ENCODE results near the gene AOPEP. TPM values are rescaled to one million over a fixed set of nuclear protein-coding genes. Genes with fewer than 3 reads are reported as not detected.

The AOPEP gene
- total RNA-seq, 4 donors from 2014 or later = 18.8 to 81.0 (median 32.1) TPM

- TF ChIP-seq, protein P1, sequence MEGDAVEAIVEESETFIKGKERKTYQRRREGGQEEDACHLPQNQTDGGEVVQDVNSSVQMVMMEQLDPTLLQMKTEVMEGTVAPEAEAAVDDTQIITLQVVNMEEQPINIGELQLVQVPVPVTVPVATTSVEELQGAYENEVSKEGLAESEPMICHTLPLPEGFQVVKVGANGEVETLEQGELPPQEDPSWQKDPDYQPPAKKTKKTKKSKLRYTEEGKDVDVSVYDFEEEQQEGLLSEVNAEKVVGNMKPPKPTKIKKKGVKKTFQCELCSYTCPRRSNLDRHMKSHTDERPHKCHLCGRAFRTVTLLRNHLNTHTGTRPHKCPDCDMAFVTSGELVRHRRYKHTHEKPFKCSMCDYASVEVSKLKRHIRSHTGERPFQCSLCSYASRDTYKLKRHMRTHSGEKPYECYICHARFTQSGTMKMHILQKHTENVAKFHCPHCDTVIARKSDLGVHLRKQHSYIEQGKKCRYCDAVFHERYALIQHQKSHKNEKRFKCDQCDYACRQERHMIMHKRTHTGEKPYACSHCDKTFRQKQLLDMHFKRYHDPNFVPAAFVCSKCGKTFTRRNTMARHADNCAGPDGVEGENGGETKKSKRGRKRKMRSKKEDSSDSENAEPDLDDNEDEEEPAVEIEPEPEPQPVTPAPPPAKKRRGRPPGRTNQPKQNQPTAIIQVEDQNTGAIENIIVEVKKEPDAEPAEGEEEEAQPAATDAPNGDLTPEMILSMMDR (IDR thresholded peaks at IDR 0.05; ENCODE audit: low read depth) = no peak
These were observed 270.1 kb downstream of the AOPEP start for GRCh38 chr9:94996641-94997040.

DNA sequence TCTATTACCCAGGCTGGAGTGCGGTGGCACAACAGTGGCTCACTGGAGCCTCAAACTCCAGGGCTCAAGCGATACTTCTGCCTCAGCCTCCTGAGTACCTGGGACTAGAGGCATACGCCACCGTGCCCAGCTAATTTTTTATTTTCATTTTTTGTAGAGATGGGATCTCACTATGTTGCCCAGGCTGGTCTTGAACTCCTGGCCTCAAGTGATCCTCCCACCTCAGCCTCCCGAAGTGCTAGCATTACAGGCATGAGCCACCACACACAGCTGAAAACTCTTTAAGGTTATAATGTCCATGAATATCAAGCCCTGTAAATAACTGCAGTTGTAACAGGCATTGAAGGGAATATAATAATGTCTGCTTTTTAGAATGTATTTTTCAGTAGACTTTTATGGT, 271.2 kb downstream of the AOPEP start:
- TF ChIP-seq, protein P1 (IDR thresholded peaks at IDR 0.05; ENCODE audit: low read depth) = no peak

DNA sequence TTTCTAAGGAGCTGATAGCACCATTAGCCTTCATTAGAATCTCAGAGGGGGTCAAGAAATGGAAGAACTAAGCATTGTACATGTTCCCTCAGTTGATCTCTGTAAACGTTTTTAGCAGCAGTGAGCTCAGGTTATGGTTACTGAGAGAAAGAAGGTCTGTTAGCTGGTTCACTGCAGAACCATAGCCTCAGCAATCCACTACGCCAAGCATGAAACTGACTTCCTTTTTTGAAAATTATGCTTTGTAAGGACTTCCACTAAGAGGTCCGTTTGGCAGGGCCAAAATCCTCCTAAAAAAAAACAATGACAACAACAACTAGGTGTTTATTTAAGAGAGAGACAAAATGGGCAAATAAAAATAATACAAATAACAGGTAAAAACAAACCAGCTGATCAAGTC, 273.3 kb downstream of the AOPEP start:
- TF ChIP-seq, protein P1 (IDR thresholded peaks at IDR 0.05; ENCODE audit: low read depth) = no peak

DNA sequence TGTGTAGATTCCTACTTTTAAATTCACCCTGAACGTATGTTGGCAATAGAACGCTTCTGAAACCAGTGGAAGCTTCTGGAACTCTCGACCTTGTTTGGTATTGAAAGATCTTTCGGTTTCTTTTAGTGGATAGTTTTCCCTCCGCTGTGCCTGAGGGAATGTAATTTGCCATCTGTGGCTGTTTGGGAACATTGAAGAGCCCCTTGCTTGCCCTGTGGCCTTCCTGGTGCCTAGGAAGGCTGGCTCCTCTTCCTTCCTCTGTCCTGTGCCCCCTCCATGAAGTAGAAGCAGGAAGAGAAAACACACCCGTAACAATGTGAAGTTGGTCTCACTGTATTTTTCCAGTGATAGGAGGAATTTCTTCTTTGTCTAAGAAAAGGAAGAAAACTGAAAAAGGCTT, 274.3 kb downstream of the AOPEP start:
- TF ChIP-seq, protein P1 (IDR thresholded peaks at IDR 0.05; ENCODE audit: low read depth) = no peak

GRCh38 chr9:95001720-95002119, 275.2 kb downstream of the AOPEP start:
- TF ChIP-seq, protein P1 (IDR thresholded peaks at IDR 0.05; ENCODE audit: low read depth) = no peak

DNA sequence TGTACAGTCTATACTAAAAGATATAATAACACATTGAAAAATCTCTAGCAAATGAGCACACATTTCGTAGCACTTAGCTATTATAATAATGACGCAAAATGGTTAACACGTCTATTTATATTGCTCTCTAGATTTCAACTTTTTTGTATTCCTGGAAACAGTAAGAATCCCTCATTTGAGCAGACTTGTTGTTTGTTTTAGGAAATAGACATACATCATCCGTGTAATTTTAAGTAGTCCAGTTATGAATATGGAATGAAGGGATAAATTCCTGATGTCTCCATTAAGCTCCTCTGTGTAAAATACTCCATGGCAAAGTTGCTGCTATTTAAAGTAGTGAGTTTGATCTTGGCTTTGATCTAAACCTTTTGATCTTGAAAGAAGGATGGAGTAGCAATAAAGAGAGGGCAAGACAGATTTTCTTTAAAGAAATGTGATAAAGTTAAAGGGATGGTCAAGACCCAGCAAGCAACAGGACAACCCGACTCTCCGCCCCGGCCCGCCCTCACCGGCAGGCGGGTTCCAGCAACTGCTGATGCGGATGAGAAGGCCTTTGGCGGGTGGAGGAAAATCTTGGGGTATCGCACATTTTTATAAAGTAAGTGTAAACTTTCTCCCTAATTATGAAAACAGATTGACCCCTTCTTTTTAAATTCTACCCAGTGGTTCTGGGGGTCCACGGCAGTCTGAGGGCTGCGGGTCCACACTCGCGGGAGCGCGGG, 277.4 kb downstream of the AOPEP start:
- TF ChIP-seq, protein P1 (IDR thresholded peaks at IDR 0.05; ENCODE audit: low read depth) = no peak

- TF ChIP-seq, protein P1 (IDR thresholded peaks at IDR 0.05; ENCODE audit: low read depth) = no peak
These were observed 278.1 kb downstream of the AOPEP start for GRCh38 chr9:95004411-95005277.
